Measurements from ENCODE around the gene LNX1.

- TF ChIP-seq CTCF (conservative IDR thresholded peaks at IDR 0.05 in 1 of 2, IDR thresholded peaks at IDR 0.05 in 1 of 2; ENCODE audit: low read depth in 1 of 2, low read length in 2 of 2) (no peak), EZH2 (IDR thresholded peaks at IDR 0.05; ENCODE audit: low read length, missing control alignments) (no peak)
These were observed 47.6 kb upstream of the LNX1 start for GRCh38 chr4:53638919-53639318.

Data from fibroblast of lung (primary cell).